Mesenchymal stem cell (in vitro differentiated cells and primary cell): Measurements from ENCODE around the gene RPL18.
A peak's percentile ranks its signal among the peaks of the same experiment; 100 is the strongest.

Source experiments
- DNase-seq: peaks from one replicate; pipeline ENCODE4 v3.0.0-alpha.2; 2013
- H2AFZ ChIP-seq: one replicate; pipeline ENCODE4 v1.6.1; 2013; ENCODE audit warnings: low read depth, mild to moderate bottlenecking, control low read depth, inconsistent platforms, low read length, moderate library complexity
- H2AK5ac ChIP-seq: 2 replicates; pipeline ENCODE4 v1.6.1; 2013; ENCODE audit warnings: low read length, moderate library complexity, mild to moderate bottlenecking, inconsistent platforms; ENCODE audit not compliant: severe bottlenecking
- H2BK120ac ChIP-seq: one replicate; pipeline ENCODE4 v1.6.1; 2013; ENCODE audit warnings: low read depth, mild to moderate bottlenecking, inconsistent platforms, low read length, moderate library complexity
- H2BK12ac ChIP-seq, 2 experiments: one replicate each; pipeline ENCODE4 v1.6.1; 2013; ENCODE audit warnings: inconsistent platforms in 2 of 2, low read length in 2 of 2, mild to moderate bottlenecking in 2 of 2, moderate library complexity in 2 of 2, control low read depth in 1 of 2
- H2BK15ac ChIP-seq: one replicate; pipeline ENCODE4 v1.6.1; 2013; ENCODE audit warnings: mild to moderate bottlenecking, low read depth, inconsistent platforms; ENCODE audit not compliant: poor library complexity, severe bottlenecking
- H2BK5ac ChIP-seq: 2 replicates; pipeline ENCODE4 v1.6.1; 2013; ENCODE audit warnings: low read depth, mild to moderate bottlenecking, low read length, control low read depth, inconsistent platforms; ENCODE audit not compliant: poor library complexity, severe bottlenecking
- H3K14ac ChIP-seq, 2 experiments: one replicate each; pipeline ENCODE4 v1.6.1; 2013; ENCODE audit warnings: inconsistent platforms in 2 of 2, low read length in 2 of 2, control low read depth in 1 of 2, mild to moderate bottlenecking in 1 of 2, moderate library complexity in 1 of 2
- H3K18ac ChIP-seq, 2 experiments: one replicate each; pipeline ENCODE4 v1.6.1; 2013; ENCODE audit warnings: inconsistent platforms in 2 of 2, low read length in 2 of 2, control low read depth in 1 of 2, low read depth in 1 of 2, mild to moderate bottlenecking in 1 of 2
- H3K23ac ChIP-seq, 2 experiments: one replicate each; pipeline ENCODE4 v1.6.1; 2013; ENCODE audit warnings: inconsistent platforms in 2 of 2, low read length in 2 of 2, mild to moderate bottlenecking in 2 of 2, moderate library complexity in 2 of 2, control low read depth in 1 of 2
- H3K27ac ChIP-seq: 2 replicates; pipeline ENCODE4 v1.5.1; 2013; ENCODE audit warnings: mild to moderate bottlenecking, moderate library complexity, low read length, control low read depth, inconsistent platforms; ENCODE audit not compliant: poor library complexity, severe bottlenecking
- H3K27me3 ChIP-seq, 2 experiments: 2 replicates each; pipeline versions ENCODE4 v1.6.1 to v1.7.0; 2013; ENCODE audit warnings: low read length in 2 of 2, mild to moderate bottlenecking in 2 of 2, moderate library complexity in 2 of 2, control low read depth in 1 of 2, inconsistent platforms in 1 of 2; ENCODE audit not compliant: control insufficient read depth in 1 of 2, insufficient read depth in 1 of 2
- H3K36me3 ChIP-seq, 2 experiments: 2 replicates each; pipeline versions ENCODE4 v1.6.1 to v1.7.0; 2013; ENCODE audit warnings: low read length in 2 of 2, control low read depth in 1 of 2, inconsistent platforms in 1 of 2, low read depth in 1 of 2, mild to moderate bottlenecking in 1 of 2; ENCODE audit not compliant: insufficient read depth in 2 of 2, control insufficient read depth in 1 of 2
- H3K4ac ChIP-seq, 2 experiments: one replicate each; pipeline ENCODE4 v1.6.1; 2013; ENCODE audit warnings: inconsistent platforms in 2 of 2, low read length in 2 of 2, mild to moderate bottlenecking in 2 of 2, moderate library complexity in 2 of 2, control low read depth in 1 of 2, low read depth in 1 of 2
- H3K4me1 ChIP-seq: 2 replicates; pipeline ENCODE4 v1.6.1; 2013; ENCODE audit warnings: low read depth, low read length, control low read depth; ENCODE audit not compliant: control insufficient read depth, insufficient read depth
- H3K4me2 ChIP-seq: 2 replicates; pipeline ENCODE4 v1.6.1; 2013; ENCODE audit warnings: low read length, mild to moderate bottlenecking, inconsistent platforms; ENCODE audit not compliant: poor library complexity, severe bottlenecking
- H3K4me3 ChIP-seq, 2 experiments: 2 replicates each; pipeline versions ENCODE4 v1.5.1 to v1.7.0; 2013; ENCODE audit warnings: low read length in 2 of 2, mild to moderate bottlenecking in 2 of 2, control low read depth in 1 of 2, low read depth in 1 of 2; ENCODE audit not compliant: insufficient read depth in 1 of 2
- H3K79me1 ChIP-seq: replicated peaks from 2 replicates; pipeline ENCODE4 v1.6.1; 2013; ENCODE audit warnings: mild to moderate bottlenecking, control low read depth, low read length, inconsistent platforms; ENCODE audit not compliant: poor library complexity, severe bottlenecking
- H3K9ac ChIP-seq: 2 replicates; pipeline ENCODE4 v1.7.0; 2013; ENCODE audit warnings: mild to moderate bottlenecking, low read length, moderate library complexity
- H3K9me3 ChIP-seq: 2 replicates; pipeline ENCODE4 v1.7.0; 2013; ENCODE audit warnings: mild to moderate bottlenecking, low read length; ENCODE audit not compliant: control insufficient read depth
- H4K8ac ChIP-seq: one replicate; pipeline ENCODE4 v1.6.1; 2013; ENCODE audit warnings: inconsistent platforms, mild to moderate bottlenecking, low read length, moderate library complexity
- H4K91ac ChIP-seq: one replicate; pipeline ENCODE4 v1.6.1; 2013; ENCODE audit warnings: mild to moderate bottlenecking, low read length, inconsistent platforms
- WGBS: methylation state at CpG from one replicate; pipeline ENCODE4 v1.1.7; 2013; ENCODE audit warnings: mixed read lengths; 5-methylcytosine and 5-hydroxymethylcytosine counted together

The RPL18 gene

DNA sequence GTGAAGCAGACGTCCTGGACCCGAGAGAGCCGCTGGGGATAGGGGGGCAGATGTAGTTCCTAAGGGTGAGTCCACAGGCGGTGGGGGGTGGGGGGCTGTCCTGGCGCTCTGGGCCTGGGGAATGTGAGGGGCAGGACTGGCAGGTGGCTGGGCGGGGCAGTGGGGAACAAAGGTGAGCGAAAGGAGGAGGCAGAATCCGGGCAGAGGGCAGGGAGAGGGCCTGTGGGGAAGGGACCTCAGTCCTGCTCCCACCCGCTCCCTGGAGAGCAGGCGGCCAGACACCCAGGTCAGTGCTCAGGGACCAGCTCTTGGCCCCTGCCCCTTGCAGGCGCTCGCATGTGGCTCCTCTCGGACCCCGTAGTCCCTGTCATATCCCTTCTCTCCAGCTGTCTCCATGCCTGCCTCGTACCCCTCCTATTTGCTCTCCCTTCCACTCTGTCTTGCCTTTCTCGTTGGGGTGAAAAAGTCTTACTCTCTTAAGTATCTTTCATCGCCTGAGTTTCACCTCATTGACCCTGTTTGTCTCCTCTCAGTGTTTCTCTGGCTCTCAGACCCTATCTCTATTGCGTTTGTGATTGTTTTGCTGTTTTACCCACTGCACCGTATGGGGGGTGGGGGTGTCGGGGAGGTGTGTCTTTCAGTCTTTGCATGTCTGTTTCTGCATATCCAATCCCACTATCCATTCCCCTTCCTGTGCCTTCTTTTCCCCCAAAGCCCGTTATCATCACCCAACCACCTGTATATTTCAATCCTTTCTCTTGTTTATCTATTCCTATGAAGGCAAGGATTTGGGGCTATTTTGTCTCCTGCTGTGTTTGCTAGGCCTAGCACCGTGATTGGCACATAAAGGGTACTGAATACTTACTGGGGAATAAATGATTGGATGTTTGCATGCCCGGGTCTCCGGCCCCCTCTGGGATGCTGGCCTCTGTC, 6.1 kb upstream of the RPL18 start:
- 57% methylated on average over 20 of the region's 24 CpGs for WGBS
- no peak overlapping the region for H2AFZ ChIP-seq

DNA sequence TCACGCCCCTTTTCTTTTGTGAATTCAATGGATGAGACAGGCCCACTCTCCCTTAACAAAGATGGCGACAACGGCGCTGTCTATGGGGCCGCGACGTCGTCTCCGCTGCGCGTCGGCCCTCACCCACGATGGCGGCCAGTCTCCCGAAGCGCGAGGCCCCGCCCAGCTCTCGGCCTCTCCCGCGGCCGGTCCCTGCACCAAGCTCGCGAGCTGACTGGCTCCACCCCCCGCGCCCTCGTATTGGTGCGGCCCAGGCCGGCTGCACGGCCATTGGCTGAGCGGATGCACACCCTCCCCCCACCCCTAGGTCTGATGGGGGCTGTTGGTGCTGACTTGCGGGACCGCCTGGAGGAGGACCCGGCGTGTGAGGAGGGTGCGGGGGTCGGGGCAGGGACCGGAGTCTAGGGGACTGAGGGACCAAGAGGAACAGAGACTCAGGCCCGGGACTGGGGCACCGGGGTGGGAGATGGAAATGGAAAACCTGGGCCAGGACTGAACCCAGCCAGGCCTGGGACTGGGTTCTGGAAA, 5.2 kb upstream of the RPL18 start:
- H3K23ac ChIP-seq = no peak overlapping the region
- H2BK5ac ChIP-seq = no peak overlapping the region
- H2BK120ac ChIP-seq = no peak overlapping the region
- peak overlapping the region; percentile 69 for H3K27ac ChIP-seq
- peak; percentile 98 for DNase-seq
- no peaks in the 10 kb centered on the region for H3K27me3 ChIP-seq
- H3K4me2 ChIP-seq = peak overlapping the region; percentile 82
- H4K8ac ChIP-seq = no peak overlapping the region
- peak overlapping the region in 1 of 2 experiments; percentile 42 for H3K4ac ChIP-seq
- under 1% methylated on average over 29 of the region's 40 CpGs for WGBS
- H3K4me3 ChIP-seq = peak overlapping the region; percentile 55 to 79
- H3K18ac ChIP-seq = no peak overlapping the region
- H2AK5ac ChIP-seq = no peak overlapping the region
- H3K14ac ChIP-seq = no peak overlapping the region
- H2AFZ ChIP-seq = no peak overlapping the region
- no peak overlapping the region for H2BK12ac ChIP-seq
- H3K4me1 ChIP-seq = peaks cover 23% of the 10 kb centered on the region
- peaks cover 20% of the 10 kb centered on the region for H3K79me1 ChIP-seq
- H2BK15ac ChIP-seq = no peak overlapping the region
- H3K9ac ChIP-seq = peak overlapping the region; percentile 89
- H4K91ac ChIP-seq = no peak overlapping the region
- peaks cover 18 to 29% of the 10 kb centered on the region in 2 experiments for H3K36me3 ChIP-seq
- no peaks in the 10 kb centered on the region for H3K9me3 ChIP-seq

More for the DNA sequence above, 6.1 kb upstream of the RPL18 start:
- no peak overlapping the region for H3K23ac ChIP-seq
- no peak overlapping the region for H4K91ac ChIP-seq
- peaks cover 17% of the 10 kb centered on the region for H3K79me1 ChIP-seq
- no peaks in the 10 kb centered on the region for H3K27me3 ChIP-seq
- no peak overlapping the region for H4K8ac ChIP-seq
- no peak for DNase-seq
- peaks cover 23 to 36% of the 10 kb centered on the region in 2 experiments for H3K36me3 ChIP-seq
- no peak overlapping the region for H3K4ac ChIP-seq
- no peak overlapping the region for H3K27ac ChIP-seq
- peaks cover 31% of the 10 kb centered on the region for H3K4me1 ChIP-seq
- H3K4me2 ChIP-seq = peak overlapping the region; percentile 82
- no peak overlapping the region for H3K14ac ChIP-seq
- H2AK5ac ChIP-seq = no peak overlapping the region
- no peak overlapping the region for H2BK5ac ChIP-seq
- peak overlapping the region; percentile 87 for H3K9ac ChIP-seq
- no peak overlapping the region for H3K18ac ChIP-seq
- H2BK120ac ChIP-seq = no peak overlapping the region
- H3K9me3 ChIP-seq = no peaks in the 10 kb centered on the region
- no peak overlapping the region for H2BK15ac ChIP-seq
- peak overlapping the region in 1 of 2 experiments; percentile 79 for H3K4me3 ChIP-seq
- peak overlapping the region in 1 of 2 experiments; percentile 30 for H2BK12ac ChIP-seq

DNA sequence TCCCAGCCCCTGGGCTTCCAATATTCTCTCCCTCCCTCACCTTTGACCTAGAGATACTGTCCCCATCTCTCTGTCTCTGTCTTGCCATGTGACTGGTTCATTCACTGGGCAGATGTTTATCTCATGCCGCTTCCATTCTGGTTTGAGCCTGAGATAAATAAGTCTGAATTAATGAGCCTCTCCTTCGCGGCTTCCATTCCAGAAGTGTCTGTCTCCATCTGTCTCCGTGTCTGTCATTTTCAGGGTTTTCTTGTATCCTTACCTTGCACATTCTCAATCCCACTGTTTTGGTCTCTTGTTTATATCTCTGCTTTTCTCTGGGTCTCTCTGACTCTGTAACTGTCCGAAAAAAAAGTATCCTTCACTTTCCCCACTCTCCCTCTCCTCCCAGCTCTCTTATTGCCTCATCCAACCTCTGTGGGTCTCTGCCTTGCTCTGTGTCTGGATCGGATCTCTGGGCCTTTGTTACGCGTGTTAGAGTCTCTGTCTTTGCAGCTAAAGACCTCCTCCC, 4.6 kb upstream of the RPL18 start:
- no peak overlapping the region for H2BK5ac ChIP-seq
- H3K18ac ChIP-seq = peak overlapping the region; percentile 30 to 46
- no peaks in the 10 kb centered on the region for H3K9me3 ChIP-seq
- peaks cover 20% of the 10 kb centered on the region for H3K79me1 ChIP-seq
- H4K91ac ChIP-seq = no peak overlapping the region
- peak overlapping the region; percentile 23 for H2AK5ac ChIP-seq
- no peak overlapping the region for H2BK12ac ChIP-seq
- no peak overlapping the region for H3K14ac ChIP-seq
- H2BK15ac ChIP-seq = no peak overlapping the region
- no peaks in the 10 kb centered on the region for H3K27me3 ChIP-seq
- H2AFZ ChIP-seq = no peak overlapping the region
- H3K36me3 ChIP-seq = peaks cover 18 to 23% of the 10 kb centered on the region in 2 experiments
- H3K4me2 ChIP-seq = peak overlapping the region; percentile 70
- no peak overlapping the region for H2BK120ac ChIP-seq
- 36% methylated on average over 8 of the region's 8 CpGs for WGBS
- H3K23ac ChIP-seq = no peak overlapping the region
- no peak for DNase-seq
- H3K4me3 ChIP-seq = peak overlapping the region; percentile 21 to 76
- peak overlapping the region; percentile 61 for H4K8ac ChIP-seq
- H3K4ac ChIP-seq = peak overlapping the region in 1 of 2 experiments; percentile 42
- peak overlapping the region; percentile 89 for H3K9ac ChIP-seq
- peaks cover 19% of the 10 kb centered on the region for H3K4me1 ChIP-seq
- peak overlapping the region; percentile 69 for H3K27ac ChIP-seq
